SK-N-SH (cell line): Measurements from ENCODE around the gene IDH2. TPM values are rescaled to one million over a fixed set of nuclear protein-coding genes. Genes with fewer than 3 reads are reported as not detected.
"Not testable (repeated sequence)": the region's sequence is repeated elsewhere in the genome, so short reads cannot be mapped to it uniquely, and the experiment has no call there.

ENCODE experiments used
- CTCF ChIA-PET: fragments of 300-600, 350-600 bp; formaldehyde crosslinking; extraction: SDS; loops from one replicate; lab custom pipeline; 2021; lab: Yijun Ruan, JAX
- POLR2A ChIA-PET: fragments of 350-600 bp; sonication (Branson Sonifier 250); formaldehyde crosslinking; extraction: SDS; loops from one replicate; lab custom pipeline; 2020; ENCODE audit warnings: antibody characterized with exemption, inconsistent platforms; lab: Yijun Ruan, JAX
- DNase-seq: peaks from one replicate; pipeline ENCODE4 v3.0.0; 2012
- H2AFZ ChIP-seq: fragments of 200-600 bp; sonication (generic); 2 replicates; pipeline ENCODE4 v1.8.1; 2016; ENCODE audit warnings: antibody characterized with exemption, mild to moderate bottlenecking, low read depth
- H3F3A ChIP-seq: fragments of 200-600 bp; sonication (generic); replicated peaks from 2 replicates; pipeline ENCODE3; 2016; ENCODE audit warnings: antibody characterized with exemption, mild to moderate bottlenecking; ENCODE audit not compliant: insufficient read depth
- H3K27ac ChIP-seq, 2 experiments: fragments of 200-500 bp in 1 of 2; fragments of 200-600 bp in 1 of 2; sonication (Bioruptor generic) in 1 of 2; sonication (generic), shearing (Covaris generic) in 1 of 2; 2 replicates each; pipeline versions ENCODE4 v1.5.1 to v1.6.1; 2014 to 2016; ENCODE audit warnings: low read depth in 2 of 2, inconsistent platforms in 1 of 2, low read length in 1 of 2, mild to moderate bottlenecking in 1 of 2, mixed read lengths in 1 of 2
- H3K27me3 ChIP-seq: fragments of 200-600 bp; sonication (generic), shearing (Covaris generic); 2 replicates; pipeline ENCODE4 v1.6.1; 2016; ENCODE audit warnings: mixed run types; ENCODE audit not compliant: insufficient read depth
- H3K36me3 ChIP-seq, 2 experiments: fragments of 200-500 bp in 1 of 2; fragments of 200-600 bp in 1 of 2; sonication (Bioruptor generic) in 1 of 2; sonication (generic) in 1 of 2; replicated peaks in 1 of 2; 2 replicates each; pipeline versions ENCODE3 to v1.5.1; 2014 to 2016; ENCODE audit warnings: low read length in 1 of 2, mild to moderate bottlenecking in 1 of 2; ENCODE audit not compliant: insufficient read depth in 2 of 2, control insufficient read depth in 1 of 2
- H3K4me1 ChIP-seq, 2 experiments: fragments of 200-500 bp in 1 of 2; fragments of 200-600 bp in 1 of 2; sonication (Bioruptor generic) in 1 of 2; sonication (generic), shearing (Covaris generic) in 1 of 2; 2 replicates each; pipeline versions ENCODE4 v1.5.1 to v1.6.1; 2014 to 2016; ENCODE audit warnings: low read depth in 1 of 2, low read length in 1 of 2, mixed run types in 1 of 2; ENCODE audit not compliant: insufficient read depth in 2 of 2, control insufficient read depth in 1 of 2
- H3K4me2 ChIP-seq: fragments of 200-600 bp; sonication (generic), shearing (Covaris generic); 2 replicates; pipeline ENCODE4 v1.6.1; 2017; ENCODE audit warnings: mixed run types
- H3K4me3 ChIP-seq, 2 experiments: fragments of 200-500 bp in 1 of 2; fragments of 200-600 bp in 1 of 2; sonication (Bioruptor generic) in 1 of 2; sonication (generic), shearing (Covaris generic) in 1 of 2; 2 replicates each; pipeline versions ENCODE4 v1.5.1 to v1.8.1; 2014 to 2016; ENCODE audit warnings: low read depth in 2 of 2, inconsistent platforms in 1 of 2, low read length in 1 of 2, mild to moderate bottlenecking in 1 of 2, mixed read lengths in 1 of 2, moderate library complexity in 1 of 2
- H3K79me2 ChIP-seq: fragments of 200-600 bp; sonication (generic); 2 replicates; pipeline ENCODE4 v1.8.1; 2017; ENCODE audit warnings: mild to moderate bottlenecking; ENCODE audit not compliant: insufficient read depth
- H3K9ac ChIP-seq: fragments of 200-600 bp; sonication (generic); 2 replicates; pipeline ENCODE4 v1.6.1; 2017; ENCODE audit warnings: mixed run types
- H3K9me2 ChIP-seq: fragments of 200-600 bp; sonication (generic); 2 replicates; pipeline ENCODE4 v1.6.1; 2017; ENCODE audit warnings: mixed run types
- H3K9me3 ChIP-seq: fragments of 200-600 bp; sonication (generic); 2 replicates; pipeline ENCODE4 v1.6.1; 2017; ENCODE audit warnings: mixed run types, mild to moderate bottlenecking, moderate library complexity
- H4K20me1 ChIP-seq: fragments of 200-600 bp; sonication (generic); 2 replicates; pipeline ENCODE4 v1.6.1; 2017; ENCODE audit warnings: mild to moderate bottlenecking, mixed run types; ENCODE audit not compliant: insufficient read depth
- FOSL2 ChIP-seq: IDR thresholded peaks from 2 replicates; pipeline ENCODE4 v1.4.0; 2012; ENCODE audit warnings: low read depth, mild to moderate bottlenecking, moderate library complexity, borderline replicate concordance
- PBX3 ChIP-seq: IDR thresholded peaks from 2 replicates; pipeline ENCODE4; 2012
- RCOR1 ChIP-seq: fragments of 150-350 bp; IDR thresholded peaks from 2 replicates; pipeline ENCODE4 v1.6.1; 2017; ENCODE audit warnings: antibody characterized with exemption, low read length
- TAF1 ChIP-seq: IDR thresholded peaks from 2 replicates; pipeline ENCODE4 v1.6.1; 2012; ENCODE audit warnings: low read depth, mild to moderate bottlenecking, low read length, moderate library complexity, borderline replicate concordance
- USF2 ChIP-seq: fragments of 150-350 bp; IDR thresholded peaks from 2 replicates; pipeline ENCODE4 v1.6.1; 2017; ENCODE audit warnings: antibody characterized with exemption, low read length, low read depth, borderline replicate concordance
- YY1 ChIP-seq: IDR thresholded peaks from 2 replicates; pipeline ENCODE4 v1.4.0; 2012; ENCODE audit warnings: low read depth, mild to moderate bottlenecking
- whole genome bisulfite sequencing: methylation state at CpG from one replicate; pipeline ENCODE4 v1.1.6; 2017; ENCODE audit warnings: low lambda C conversion rate; 5-methylcytosine and 5-hydroxymethylcytosine counted together
- polyA plus RNA-seq, 3 experiments: library from polyadenylated mRNA; depleted of rRNA; stranded (reverse); fragments of >200 nt; gene quantifications; 2 replicates each; pipeline ENCODE4 v1.2.3, GENCODE V29; 2012

Gene IDH2
- polyA plus RNA-seq, 1 of the 3 experiments (the other 2 are of a cell fraction), result 25.2 TPM

- Histone ChIP-seq H3K4me3 (no peak overlapping the region), H3K36me3 (no peaks in the 10 kb centered on the region), H4K20me1 (no peaks in the 10 kb centered on the region), H3K79me2 (no peaks in the 10 kb centered on the region), H3K9me3 (no peaks in the 10 kb centered on the region), H2AFZ (no peak overlapping the region), H3K9ac (no peak overlapping the region), H3K4me1 (no peaks in the 10 kb centered on the region), H3K27ac (no peak overlapping the region), H3K27me3 (no peaks in the 10 kb centered on the region), H3K9me2 (no peaks in the 10 kb centered on the region), H3K4me2 (no peak overlapping the region), H3F3A (no peaks in the 10 kb centered on the region)
- ChIA-PET CTCF (no interaction called here), POLR2A (no interaction called here)
- 47% methylated on average over 7 of the region's 7 CpGs for WGBS
- no peak for DNase-seq
- no peak for TF ChIP-seq USF2
- TF ChIP-seq YY1, result no peak
Observed at GRCh38 chr15:90113166-90113565, 10.9 kb upstream of the IDH2 start.

- H3F3A ChIP-seq, H3K27me3 ChIP-seq, H3K4me3 ChIP-seq, H3K9ac ChIP-seq, H3K36me3 ChIP-seq, H3K27ac ChIP-seq, H3K79me2 ChIP-seq, H2AFZ ChIP-seq, H3K4me2 ChIP-seq, H4K20me1 ChIP-seq, H3K9me2 ChIP-seq, H3K4me1 ChIP-seq, CTCF ChIA-PET, H3K9me3 ChIP-seq, DNase-seq: not testable (repeated sequence)
- 46% methylated on average over 3 of the region's 3 CpGs for WGBS
- POLR2A ChIA-PET, result interaction anchor here (0.6 kb wide), 1 partner anchor 13 kb away, joined by 3 read pairs; no protein-coding TSS in a partner anchor
Observed at GRCh38 chr15:90109163-90109751, 7.0 kb upstream of the IDH2 start.

GRCh38 chr15:90108038-90108437, 5.8 kb upstream of the IDH2 start:
- H3K36me3 ChIP-seq, H3K4me1 ChIP-seq, H2AFZ ChIP-seq, H3K27ac ChIP-seq, H3K4me2 ChIP-seq, DNase-seq, H3K9me3 ChIP-seq, CTCF ChIA-PET, H3K4me3 ChIP-seq, H3K9me2 ChIP-seq, H4K20me1 ChIP-seq, H3K79me2 ChIP-seq, POLR2A ChIA-PET, H3K27me3 ChIP-seq, H3K9ac ChIP-seq, H3F3A ChIP-seq: not testable (repeated sequence)
- WGBS, result 85% methylated on average over 5 of the region's 5 CpGs

GRCh38 chr15:90106522-90107117, 4.4 kb upstream of the IDH2 start:
- no peaks in the 10 kb centered on the region for H3K79me2 ChIP-seq
- H2AFZ ChIP-seq, result peak overlapping the region; percentile 63; the same call in 1 of the 2 replicates
- no peaks in the 10 kb centered on the region for H3K9me2 ChIP-seq
- no peak overlapping the region for H3K27ac ChIP-seq
- no peaks in the 10 kb centered on the region for H3F3A ChIP-seq
- no peaks in the 10 kb centered on the region for H3K36me3 ChIP-seq
- no peaks in the 10 kb centered on the region for H3K9me3 ChIP-seq
- no peak overlapping the region for H3K4me3 ChIP-seq
- H3K4me2 ChIP-seq, result 0 out of 2 replicates have a peak overlapping the region, but pooled peaks have one; percentile 37
- no peak for TF ChIP-seq TAF1
- 0 out of 2 replicates have a peak, but pooled peaks have one; percentile 28 for TF ChIP-seq YY1
- peak; percentile 70; the same call in 1 of the 2 replicates for TF ChIP-seq FOSL2
- TF ChIP-seq RCOR1, result 0 out of 2 replicates have a peak, but pooled peaks have one; percentile 38
- peak; percentile 72 for TF ChIP-seq PBX3
- TF ChIP-seq, all 33 proteins: peak for 4
- H3K9ac ChIP-seq, result no peak overlapping the region
- ChIA-PET CTCF (interaction anchor here (0.9 to 1.3 kb wide), 4 partner anchors 15 to 37 kb away, joined by 3 to 4 read pairs (median 4); no protein-coding TSS in a partner anchor), POLR2A (no interaction called here)
- peak; percentile 71 for DNase-seq
- no peaks in the 10 kb centered on the region for H3K27me3 ChIP-seq
- WGBS, result 54% methylated on average over 7 of the region's 7 CpGs
- no peaks in the 10 kb centered on the region for H4K20me1 ChIP-seq
- peaks cover 0 to 7% of the 10 kb centered on the region in 2 experiments; a peak in 1 of 4 replicates for H3K4me1 ChIP-seq
